Fibroblast of lung (primary cell): ENCODE results near the gene ESD. TPM values are rescaled to one million over a fixed set of nuclear protein-coding genes. Genes with fewer than 3 reads are reported as not detected.

ENCODE experiments used
- DNase-seq, 2 donors: peaks; one replicate each; pipeline versions ENCODE4 v3.0.0 to v3.0.0-alpha.2; 2010; ENCODE audit warnings: low read depth in 2 of 2
- H2AFZ ChIP-seq: 2 replicates; pipeline ENCODE4 v1.5.1; 2012; ENCODE audit warnings: low read length, control low read depth, inconsistent platforms
- H3K27ac ChIP-seq: 2 replicates; pipeline ENCODE4 v1.5.1; 2011; ENCODE audit warnings: low read length, control low read depth; ENCODE audit not compliant: insufficient read depth
- H3K27me3 ChIP-seq: 2 replicates; pipeline ENCODE4 v1.5.1; 2011; ENCODE audit warnings: mild to moderate bottlenecking, low read length; ENCODE audit not compliant: control insufficient read depth, insufficient read depth
- H3K36me3 ChIP-seq: 2 replicates; pipeline ENCODE4 v1.5.1; 2011; ENCODE audit warnings: low read length; ENCODE audit not compliant: control insufficient read depth, insufficient read depth
- H3K4me1 ChIP-seq: 2 replicates; pipeline ENCODE4 v1.5.1; 2011; ENCODE audit warnings: low read length; ENCODE audit not compliant: control insufficient read depth, insufficient read depth; ENCODE audit errors: extremely low read depth
- H3K4me2 ChIP-seq: 2 replicates; pipeline ENCODE4 v1.5.1; 2011; ENCODE audit warnings: low read length, control low read depth; ENCODE audit not compliant: insufficient read depth; ENCODE audit errors: extremely low read depth
- H3K4me3 ChIP-seq, 4 experiments: fragments of 200-600 bp in 1 of 4; sonication (generic) in 1 of 4; replicated peaks in 1 of 4; 2 replicates each; pipeline ENCODE4 v1.5.1; 2011 to 2016; ENCODE audit warnings: low read length in 4 of 4, low read depth in 3 of 4, mild to moderate bottlenecking in 3 of 4, control low read depth in 2 of 4, inconsistent platforms in 1 of 4, mixed read lengths in 1 of 4; ENCODE audit not compliant: insufficient read depth in 1 of 4; ENCODE audit errors: control extremely low read depth in 1 of 4
- H3K79me2 ChIP-seq: 2 replicates; pipeline ENCODE4 v1.5.1; 2012; ENCODE audit warnings: mild to moderate bottlenecking, low read length, inconsistent platforms; ENCODE audit not compliant: control insufficient read depth, insufficient read depth
- H3K9ac ChIP-seq: 2 replicates; pipeline ENCODE4 v1.5.1; 2011; ENCODE audit warnings: mild to moderate bottlenecking, low read length, control low read depth; ENCODE audit not compliant: insufficient read depth
- H3K9me3 ChIP-seq: 2 replicates; pipeline ENCODE4 v1.5.1; 2012; ENCODE audit warnings: low read depth, low read length; ENCODE audit not compliant: control insufficient read depth, insufficient read depth
- H4K20me1 ChIP-seq: 2 replicates; pipeline ENCODE4 v1.5.1; 2011; ENCODE audit warnings: low read length; ENCODE audit not compliant: control insufficient read depth, insufficient read depth; ENCODE audit errors: extremely low read depth
- CTCF ChIP-seq, 2 donors: IDR thresholded peaks in 1 of 2; conservative IDR thresholded peaks in 1 of 2; 1 replicate in 1 of 2; 2 replicates in 1 of 2; pipeline ENCODE4 v1.5.1; 2011 to 2012; ENCODE audit warnings: low read length in 2 of 2, control low read depth in 1 of 2, inconsistent platforms in 1 of 2, low read depth in 1 of 2, mild to moderate bottlenecking in 1 of 2
- EZH2 ChIP-seq: IDR thresholded peaks from 2 replicates; pipeline ENCODE4 v1.5.1; 2012; ENCODE audit warnings: low read length, control low read depth, mild to moderate bottlenecking; ENCODE audit errors: missing control alignments
- polyA plus RNA-seq, 2 donors: library from polyadenylated mRNA; depleted of rRNA in 1 of 2; stranded (reverse) in 1 of 2; unstranded in 1 of 2; fragments of >200 nt; gene quantifications; 2 replicates each; pipeline ENCODE4 v1.2.1, GENCODE V29; 2011 to 2012; ENCODE audit warnings: missing spikeins in 1 of 2
- total RNA-seq: library from RNA; depleted of rRNA; stranded (reverse); fragments of >200 nt; gene quantifications from 2 replicates; pipeline ENCODE4 v1.2.1, GENCODE V29; 2014

ESD gene
- total and polyA plus RNA-seq, 2 donors (not counting 1 experiment from before 2014, with no cell fraction given), result 118 to 193 TPM

- Histone ChIP-seq H2AFZ (no peak overlapping the region), H3K4me1 (no peaks in the 10 kb centered on the region), H3K9ac (no peak overlapping the region), H3K4me3 (no peak overlapping the region), H3K27me3 (no peaks in the 10 kb centered on the region), H3K9me3 (no peaks in the 10 kb centered on the region), H3K4me2 (no peak overlapping the region), H3K36me3 (peaks cover 4% of the 10 kb centered on the region), H4K20me1 (no peaks in the 10 kb centered on the region), H3K27ac (no peak overlapping the region), H3K79me2 (no peaks in the 10 kb centered on the region)
- TF ChIP-seq CTCF (conservative IDR thresholded peaks at IDR 0.05 in 1 of 2, IDR thresholded peaks at IDR 0.05 in 1 of 2; ENCODE audit: low read depth in 1 of 2, low read length in 2 of 2), result no peak
- TF ChIP-seq EZH2, result no peak
- peak in 1 of 2 donors; percentile 72 for DNase-seq
These were observed 44.9 kb downstream of the ESD start for GRCh38 chr13:46751811-46752635.

GRCh38 chr13:46749951-46750350 lies 47.0 kb downstream of the ESD start:
- Histone ChIP-seq H2AFZ (no peak overlapping the region), H3K79me2 (no peaks in the 10 kb centered on the region), H3K4me1 (no peaks in the 10 kb centered on the region), H3K27ac (no peak overlapping the region), H3K36me3 (peaks cover 4% of the 10 kb centered on the region), H3K9me3 (no peaks in the 10 kb centered on the region), H4K20me1 (no peaks in the 10 kb centered on the region), H3K9ac (no peak overlapping the region), H3K4me3 (no peak overlapping the region), H3K27me3 (no peaks in the 10 kb centered on the region), H3K4me2 (no peak overlapping the region)
- no peak for TF ChIP-seq CTCF (conservative IDR thresholded peaks at IDR 0.05 in 1 of 2, IDR thresholded peaks at IDR 0.05 in 1 of 2; ENCODE audit: low read depth in 1 of 2, low read length in 2 of 2)
- no peak for TF ChIP-seq EZH2
- peak in 1 of 2 donors; percentile 80 for DNase-seq

GRCh38 chr13:46748300-46748699 lies 48.7 kb downstream of the ESD start:
- Histone ChIP-seq H2AFZ (no peak overlapping the region), H3K36me3 (peaks cover 4% of the 10 kb centered on the region), H4K20me1 (no peaks in the 10 kb centered on the region), H3K4me1 (peaks cover 2% of the 10 kb centered on the region), H3K4me2 (no peak overlapping the region), H3K9ac (no peak overlapping the region), H3K27me3 (no peaks in the 10 kb centered on the region), H3K4me3 (no peak overlapping the region), H3K79me2 (no peaks in the 10 kb centered on the region), H3K27ac (no peak overlapping the region), H3K9me3 (no peaks in the 10 kb centered on the region)
- TF ChIP-seq CTCF (conservative IDR thresholded peaks at IDR 0.05 in 1 of 2, IDR thresholded peaks at IDR 0.05 in 1 of 2; ENCODE audit: low read depth in 1 of 2, low read length in 2 of 2), result no peak
- no peak for TF ChIP-seq EZH2
- DNase-seq, result no peak
